A673 (cell line): Measurements from ENCODE around the gene RING1. TPM values are rescaled to one million over a fixed set of nuclear protein-coding genes. Genes with fewer than 3 reads are reported as not detected.
A peak's percentile ranks its signal among the peaks of the same experiment; 100 is the strongest.

Experiments
- BruUV-seq: library from RNA; stranded (reverse); fragments of 400-500 nt; replicated peaks from 2 replicates; lab custom pipeline; 2021; lab: Mats Ljungman, UMichigan
- CTCF ChIA-PET: fragments of 300-600 bp; sonication (Branson Sonifier 250); formaldehyde crosslinking; loops from one replicate; lab custom pipeline; 2022; ENCODE audit warnings: antibody characterized with exemption; lab: Charles Lee
- POLR2A ChIA-PET: fragments of 300-600 bp; sonication (Branson Sonifier 250); formaldehyde crosslinking; loops from one replicate; lab custom pipeline; 2022; ENCODE audit warnings: antibody characterized with exemption; ENCODE audit not compliant: low non-redundant PET; lab: Charles Lee
- DNase-seq: peaks from one replicate; pipeline ENCODE4 v3.0.0-alpha.2; 2015; ENCODE audit warnings: low spot score
- H3K27ac ChIP-seq: fragments of 200-600 bp; sonication (generic); 2 replicates; pipeline ENCODE4 v1.5.1; 2016; ENCODE audit warnings: mixed run types, low read depth, mild to moderate bottlenecking, mixed read lengths, antibody characterized with exemption, low read length; ENCODE audit not compliant: poor library complexity, severe bottlenecking
- H3K27me3 ChIP-seq: fragments of 200-600 bp; sonication (generic); replicated peaks from 2 replicates; pipeline ENCODE4 v1.6.1; 2017; ENCODE audit warnings: mixed run types, low read depth, mild to moderate bottlenecking, mixed read lengths, antibody characterized with exemption, low read length; ENCODE audit not compliant: insufficient read depth, poor library complexity
- H3K36me3 ChIP-seq: fragments of 200-600 bp; sonication (generic); 2 replicates; pipeline ENCODE4 v1.6.1; 2016; ENCODE audit warnings: mixed run types, mild to moderate bottlenecking, mixed read lengths, antibody characterized with exemption, low read length; ENCODE audit not compliant: insufficient read depth, poor library complexity, severe bottlenecking
- H3K4me1 ChIP-seq: fragments of 200-600 bp; sonication (generic); 2 replicates; pipeline ENCODE4 v1.6.1; 2017; ENCODE audit warnings: mixed run types, mild to moderate bottlenecking, mixed read lengths, antibody characterized with exemption, low read length; ENCODE audit not compliant: insufficient read depth, poor library complexity, severe bottlenecking
- H3K4me3 ChIP-seq: fragments of 200-600 bp; sonication (generic); 2 replicates; pipeline ENCODE4 v1.5.1; 2016; ENCODE audit warnings: low read depth, mixed run types, mild to moderate bottlenecking, mixed read lengths, low read length; ENCODE audit not compliant: poor library complexity, severe bottlenecking
- H3K9me3 ChIP-seq: fragments of 200-600 bp; sonication (generic); 2 replicates; pipeline ENCODE4 v1.6.1; 2016; ENCODE audit warnings: mixed run types, low read depth, mild to moderate bottlenecking, mixed read lengths, antibody characterized with exemption, low read length; ENCODE audit not compliant: poor library complexity, severe bottlenecking
- CTCF ChIP-seq: fragments of 300-800, 200-600 bp; sonication (generic); conservative IDR thresholded peaks from 2 replicates; pipeline ENCODE4 v1.5.1; 2017; ENCODE audit warnings: low read depth, mild to moderate bottlenecking, antibody characterized with exemption, low read length, moderate library complexity, mixed read lengths
- EZH2 ChIP-seq: fragments of 200-600 bp; sonication (generic); IDR thresholded peaks from 2 replicates; pipeline ENCODE4 v1.6.1; 2017; ENCODE audit warnings: borderline replicate concordance, low read depth, mild to moderate bottlenecking, mixed read lengths, antibody characterized with exemption, low read length; ENCODE audit not compliant: poor library complexity, severe bottlenecking
- intact Hi-C: fragments of 100-400 bp; cut with micrococcal nuclease; formaldehyde crosslinking; loops from one replicate; pipeline ENCODE4 v1.10.0; 2022; ENCODE audit not compliant: unreplicated experiment
- total RNA-seq: library from RNA; stranded (reverse); gene quantifications from 2 replicates; pipeline ENCODE4 v1.2.3, GENCODE V29; 2021

RING1 gene
- total RNA-seq, 1 experiment from 2014 or later = 43.3 TPM

GRCh38 chr6:33212857-33213165 lies 4.5 kb downstream of the RING1 start:
- Histone ChIP-seq H3K27me3 (no peaks in the 10 kb centered on the region), H3K9me3 (no peaks in the 10 kb centered on the region), H3K4me1 (peaks cover 9% of the 10 kb centered on the region), H3K4me3 (peak overlapping the region; percentile 53), H3K36me3 (peaks cover 11% of the 10 kb centered on the region), H3K27ac (peak overlapping the region; percentile 50)
- CTCF ChIA-PET = interaction anchor here (1.1 kb wide), 1 partner anchor 35 kb away, joined by 4 read pairs; no protein-coding TSS in a partner anchor
- POLR2A ChIA-PET = no interaction called here
- DNase-seq = no peak
- BruUV-seq = no TSS peak
- intact Hi-C loops = no loop called here
- TF ChIP-seq CTCF = no peak
- no peak for TF ChIP-seq EZH2

DNA sequence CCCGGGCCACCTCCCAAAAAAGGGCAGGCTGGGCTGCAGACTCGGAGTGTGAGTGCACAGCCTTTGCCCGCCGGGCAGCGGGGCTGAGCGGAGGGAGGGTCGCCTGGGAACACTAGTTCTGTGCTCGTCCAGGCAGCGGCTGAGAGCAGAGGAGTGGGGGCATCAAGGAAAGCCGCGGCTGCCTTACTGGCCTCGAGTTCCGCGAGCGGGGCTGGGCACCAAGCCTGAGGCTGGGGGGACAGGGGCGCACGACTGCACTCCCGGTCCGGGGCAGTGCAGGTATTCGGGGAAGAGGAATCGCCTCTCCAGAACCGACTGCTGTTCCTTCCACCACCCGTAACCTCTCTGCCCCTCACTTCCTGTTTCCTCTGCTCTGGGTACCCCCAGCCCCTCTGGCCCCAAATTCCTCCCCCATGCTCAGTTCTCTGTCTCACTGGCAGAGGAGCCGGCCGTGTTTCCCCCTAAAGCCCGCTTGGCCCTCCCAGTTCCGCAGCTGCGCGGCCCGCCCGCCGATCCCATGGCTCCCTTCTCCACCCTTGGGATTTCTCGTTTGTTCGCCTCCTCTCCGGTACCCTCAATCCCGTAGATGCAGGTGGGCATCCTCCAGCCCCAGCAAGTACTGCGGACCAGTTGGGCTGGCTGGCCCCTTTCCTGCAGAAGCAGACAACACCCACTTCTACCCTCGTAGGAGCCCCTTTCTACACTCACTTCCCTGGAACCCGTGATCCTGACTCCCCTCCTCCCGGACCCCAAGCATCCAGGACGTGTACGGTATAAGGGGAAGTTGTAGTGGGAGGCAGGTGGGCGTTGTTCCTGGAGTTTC lies 5.1 kb downstream of the RING1 start:
- no peaks in the 10 kb centered on the region for H3K27me3 ChIP-seq
- peaks cover 9% of the 10 kb centered on the region for H3K4me1 ChIP-seq
- DNase-seq = no peak
- ChIA-PET POLR2A (no interaction called here), CTCF (interaction anchor here (1.1 kb wide), 1 partner anchor 35 kb away, joined by 4 read pairs; no protein-coding TSS in a partner anchor)
- peaks cover 11% of the 10 kb centered on the region for H3K36me3 ChIP-seq
- TF ChIP-seq EZH2 (no peak), CTCF (no peak)
- peak overlapping the region; percentile 50 for H3K27ac ChIP-seq
- H3K4me3 ChIP-seq = peak overlapping the region; percentile 53
- BruUV-seq = no TSS peak
- H3K9me3 ChIP-seq = no peaks in the 10 kb centered on the region
- intact Hi-C loops = no loop called here

DNA sequence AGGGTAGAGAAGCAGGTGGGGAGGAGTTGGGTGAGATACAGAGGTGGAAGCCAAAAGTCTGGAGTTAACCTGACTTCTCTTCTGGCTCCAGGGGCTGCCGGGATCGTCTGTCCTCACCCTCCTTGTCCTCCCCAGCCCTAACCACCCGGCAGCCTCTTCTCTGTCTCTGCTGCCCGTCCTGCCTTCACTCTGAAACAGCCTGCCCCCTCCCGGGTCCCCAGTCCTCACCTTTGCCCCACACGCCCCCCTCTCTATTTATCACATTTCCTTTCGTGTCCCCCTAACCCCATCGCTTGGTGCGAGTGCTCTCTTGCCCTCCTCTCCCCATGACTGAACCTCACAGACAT lies 5.7 kb downstream of the RING1 start:
- no peak overlapping the region for H3K27ac ChIP-seq
- no peak for TF ChIP-seq CTCF
- no peak for TF ChIP-seq EZH2
- DNase-seq = no peak
- H3K4me1 ChIP-seq = peaks cover 9% of the 10 kb centered on the region
- POLR2A ChIA-PET = no interaction called here
- no TSS peak for BruUV-seq
- CTCF ChIA-PET = no interaction called here
- H3K9me3 ChIP-seq = no peaks in the 10 kb centered on the region
- intact Hi-C loops = no loop called here
- H3K4me3 ChIP-seq = peak overlapping the region; percentile 53
- H3K27me3 ChIP-seq = no peaks in the 10 kb centered on the region
- H3K36me3 ChIP-seq = peaks cover 11% of the 10 kb centered on the region
